NCI-H345 (cell line): Measurements from ENCODE around the gene PALLD.

Source experiments
- DNase-seq: peaks from one replicate; lab custom pipeline; 2025; lab: John Stamatoyannopoulos, UW

Gene PALLD

DNA sequence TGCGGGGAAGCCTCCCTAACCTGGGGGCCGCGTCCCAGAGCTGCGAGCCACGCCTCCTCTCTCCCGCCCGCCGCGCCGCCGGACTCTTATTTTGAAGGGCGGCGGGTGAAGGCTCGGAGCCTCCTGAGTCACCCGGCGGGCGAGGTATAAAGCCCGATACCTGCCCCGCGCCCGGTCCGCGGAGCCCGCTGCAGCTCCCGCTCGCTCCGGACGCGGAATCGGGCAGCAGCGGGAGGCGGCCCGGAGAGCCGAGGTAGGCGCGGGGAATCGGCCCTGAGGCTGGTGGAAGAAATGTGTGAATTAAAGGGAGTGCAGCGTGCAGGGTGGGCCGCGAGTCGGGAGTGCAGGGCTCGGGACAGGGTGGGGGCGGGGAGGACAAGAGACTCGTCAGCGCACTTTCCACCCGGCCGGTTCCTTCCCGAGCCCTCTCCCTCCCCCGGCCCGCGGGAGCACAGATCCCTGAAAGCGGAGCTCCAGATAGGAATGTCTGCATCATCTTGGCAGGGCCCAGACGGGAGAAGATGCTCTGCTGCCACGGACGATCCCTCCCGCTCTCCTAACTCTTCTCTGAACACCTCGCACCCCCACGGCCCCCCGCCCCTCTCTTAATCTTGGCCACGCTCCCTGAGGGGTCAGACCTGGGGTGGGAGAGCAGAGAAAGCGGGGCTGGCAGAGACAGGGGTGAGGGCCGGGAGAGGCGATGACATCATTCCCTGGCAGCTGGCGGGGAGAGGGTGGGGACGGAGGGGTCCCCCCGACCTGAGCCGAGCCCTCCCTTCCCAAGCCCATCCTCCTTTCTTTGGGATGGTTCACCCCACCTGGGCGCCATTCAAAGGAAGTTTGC, 335.3 kb downstream of the PALLD start:
- DNase-seq: peak; percentile 54

DNA sequence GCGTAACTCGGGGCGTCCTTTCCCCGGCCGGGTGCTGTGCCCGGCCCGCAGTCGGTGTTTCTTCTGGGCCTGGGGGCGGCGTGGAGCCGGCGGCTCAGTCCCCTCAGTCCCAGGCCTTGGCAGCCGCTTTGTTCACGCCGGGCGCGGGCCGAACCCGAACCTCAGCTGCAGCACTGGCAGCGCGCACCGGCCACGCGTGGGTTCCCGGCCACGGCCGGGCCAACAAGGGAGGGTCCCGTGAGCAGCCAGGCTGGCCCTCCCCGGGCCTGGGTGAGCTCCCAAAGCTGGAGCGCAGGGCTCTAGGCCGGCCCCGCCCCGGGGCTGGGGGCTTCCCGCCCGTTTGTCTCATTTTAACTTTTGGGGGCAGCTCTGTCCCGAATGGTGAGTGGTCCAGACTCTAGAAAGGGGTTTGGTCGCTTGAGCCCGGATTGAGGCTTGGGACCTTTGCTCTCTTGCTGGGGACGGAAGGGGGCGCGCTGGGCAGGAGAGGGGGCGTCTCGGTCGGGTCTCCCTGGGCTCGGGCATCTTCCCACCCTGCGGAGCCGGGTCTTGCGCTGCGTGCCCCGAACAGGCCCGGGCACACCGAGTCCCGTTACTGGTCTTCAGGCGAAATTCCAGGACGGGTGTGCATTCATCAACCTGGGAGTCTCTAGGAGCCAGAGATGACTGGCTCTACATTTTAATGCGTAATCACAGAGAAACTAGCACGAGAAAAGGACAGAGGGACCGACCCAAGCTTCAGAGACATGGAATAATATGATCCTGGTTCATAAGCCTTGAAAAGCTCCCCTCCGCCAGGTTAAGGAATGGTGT, 336.1 kb downstream of the PALLD start:
- DNase-seq: no peak

DNA sequence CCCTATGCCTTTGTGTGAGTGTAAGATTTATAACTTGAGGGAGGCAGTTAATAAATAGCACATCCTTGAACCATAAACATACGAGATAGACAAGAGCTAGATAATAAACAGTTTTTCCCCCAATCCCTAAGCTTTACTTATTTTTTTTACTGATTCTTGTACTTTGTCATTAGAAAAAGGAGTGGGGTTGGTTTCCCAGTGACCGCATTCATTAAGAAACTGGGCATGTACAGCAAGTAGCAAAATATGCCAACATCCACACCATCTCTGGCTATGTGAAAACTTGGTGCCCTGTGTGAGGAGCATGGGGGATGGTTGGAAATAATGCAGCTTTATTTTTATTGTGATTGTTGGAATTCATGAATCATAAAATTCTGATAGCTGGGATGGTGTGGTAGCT, 337.0 kb downstream of the PALLD start:
- DNase-seq: no peak

DNA sequence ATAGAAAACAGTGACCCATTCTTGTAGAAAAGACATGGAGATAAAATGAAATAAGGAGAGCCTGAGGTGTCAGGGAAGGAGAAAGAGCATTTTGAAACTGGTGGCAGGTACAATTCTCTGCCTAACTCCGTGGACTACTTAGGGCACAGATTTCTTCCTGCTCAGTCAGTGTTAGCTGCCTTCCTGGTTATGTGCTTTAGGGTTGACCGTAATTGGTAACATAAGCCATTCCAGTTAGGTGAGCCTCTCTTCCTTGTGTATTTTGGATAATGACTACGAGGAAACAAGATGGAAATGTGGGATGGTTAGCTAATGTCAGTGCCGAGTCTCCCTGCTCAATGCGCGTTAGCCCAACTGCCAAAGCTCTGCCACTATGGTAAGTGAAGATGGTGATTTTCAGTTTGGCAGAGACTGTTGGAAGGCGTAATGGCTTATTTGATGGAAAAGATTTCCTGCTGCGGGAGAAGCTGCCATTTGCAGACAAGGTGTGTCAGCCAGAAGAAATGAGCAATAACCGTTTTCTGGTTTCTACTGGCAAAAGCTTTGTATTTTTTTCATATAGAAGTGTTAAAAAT, 339.1 kb downstream of the PALLD start:
- DNase-seq: no peak

DNA sequence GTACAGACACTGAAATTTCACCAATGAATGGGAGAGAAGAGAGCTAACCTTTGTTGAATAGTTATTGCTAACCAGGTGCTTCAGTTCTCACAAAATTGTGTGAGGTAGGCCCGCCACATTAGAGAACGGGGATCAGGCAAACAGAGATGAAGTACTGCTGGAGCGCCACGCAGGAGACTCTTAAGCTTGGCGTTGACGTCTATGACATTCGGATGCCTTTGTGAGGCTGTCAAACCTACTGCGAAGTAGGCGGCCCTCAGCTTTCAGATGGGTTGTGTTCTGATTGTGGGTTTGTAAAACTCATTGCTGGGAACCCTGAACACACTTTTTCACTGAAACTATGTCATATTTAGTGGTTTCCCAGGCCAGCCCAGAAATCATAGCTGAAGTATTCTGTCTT, 339.6 kb downstream of the PALLD start:
- no peak for DNase-seq

DNA sequence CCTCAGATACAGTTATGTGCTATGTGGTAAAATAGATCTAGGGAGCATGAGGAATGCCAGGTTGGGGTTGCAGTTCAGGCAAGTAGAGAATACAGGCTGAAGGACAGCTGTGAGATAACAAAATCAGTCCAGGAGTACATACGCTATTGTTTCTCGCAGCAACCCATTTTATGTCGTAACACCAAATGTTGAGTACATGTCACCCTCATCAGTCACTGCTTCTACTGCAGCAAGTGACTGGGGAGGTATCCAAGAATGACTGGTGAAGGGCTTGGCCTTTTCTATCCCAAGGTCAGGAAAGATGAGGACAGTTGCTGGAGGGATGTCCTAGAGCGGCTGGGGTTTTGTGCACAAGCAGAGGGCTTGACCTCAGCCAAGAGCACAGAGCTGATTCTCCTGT, 341.1 kb downstream of the PALLD start:
- DNase-seq: no peak

DNA sequence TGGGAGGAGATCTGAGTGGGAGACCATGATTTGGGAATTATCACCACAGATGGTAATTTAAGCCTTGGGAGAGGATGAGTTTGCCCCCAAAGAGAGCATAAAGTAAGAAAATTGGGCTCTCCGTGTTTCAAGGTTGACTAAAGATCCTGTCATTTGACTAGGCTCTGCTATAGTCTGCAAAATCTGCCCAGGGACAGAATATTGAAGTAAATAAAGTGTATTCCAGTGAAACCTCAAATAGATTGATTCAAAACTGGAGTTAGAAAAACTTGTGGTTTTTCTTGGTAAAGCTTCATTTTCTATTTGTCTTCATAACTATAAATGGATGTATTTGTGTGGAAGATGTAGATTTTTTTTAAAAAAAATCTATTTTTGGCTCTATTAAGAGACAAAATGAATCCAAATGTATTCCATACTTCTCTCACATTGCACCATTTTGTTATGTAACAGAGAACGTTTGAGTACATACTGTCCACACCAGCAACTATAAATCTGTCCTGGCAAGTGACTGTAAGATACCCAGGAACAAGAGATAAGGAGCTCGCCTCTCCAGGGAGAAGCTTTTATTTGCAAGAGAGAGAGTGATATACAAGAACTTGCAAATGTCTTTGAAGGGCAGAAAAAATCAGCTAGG, 343.0 kb downstream of the PALLD start:
- no peak for DNase-seq

DNA sequence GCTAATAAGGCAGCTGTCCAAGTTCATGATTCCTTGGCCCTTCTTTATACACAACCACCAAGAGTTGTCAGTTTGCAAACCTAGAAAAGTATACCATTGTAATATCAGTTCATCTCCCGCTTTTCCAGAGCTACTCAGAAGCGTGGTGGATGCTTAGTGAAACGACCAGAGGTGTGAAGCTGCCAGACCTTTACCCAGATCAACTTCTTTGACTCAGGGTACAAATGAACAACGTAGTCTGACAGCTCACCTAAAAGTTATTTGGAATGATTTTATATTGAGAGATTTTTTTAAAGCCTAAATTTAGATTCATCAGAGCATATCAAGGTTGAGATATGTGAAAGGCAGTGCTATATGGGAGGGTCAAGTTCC, 343.5 kb downstream of the PALLD start:
- no peak for DNase-seq

DNA sequence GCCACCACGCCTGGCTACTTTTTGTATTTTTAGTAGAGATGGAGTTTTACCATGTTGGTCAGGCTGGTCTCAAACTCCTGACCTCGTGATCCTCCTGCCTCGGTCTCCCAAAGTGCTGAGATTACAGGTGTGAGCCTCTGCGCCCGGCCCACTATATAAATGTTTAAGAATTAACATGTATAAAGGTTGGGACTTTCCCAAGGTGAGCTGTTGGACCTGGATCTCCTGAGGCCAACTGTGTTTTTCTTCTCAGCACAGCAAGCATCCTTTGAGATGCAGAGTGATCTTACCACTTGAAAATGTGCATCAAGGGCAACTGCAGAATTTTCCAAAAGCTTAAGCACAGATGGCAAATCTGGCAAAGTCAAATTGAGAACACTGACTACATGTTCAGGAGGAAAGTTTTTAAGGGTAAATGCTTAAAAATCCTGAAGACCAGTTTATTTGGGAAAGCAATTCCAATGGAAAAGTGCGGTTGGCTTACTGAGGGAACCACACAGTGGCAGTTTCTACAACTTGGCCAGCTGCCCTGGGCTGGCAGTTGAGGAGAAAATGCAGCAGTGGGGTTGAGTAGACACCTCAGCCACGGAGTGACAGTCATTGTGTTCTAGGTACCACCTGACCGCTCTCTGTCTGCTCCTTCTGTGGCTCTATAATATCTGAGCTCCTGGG, 344.3 kb downstream of the PALLD start:
- DNase-seq: peak; percentile 12

DNA sequence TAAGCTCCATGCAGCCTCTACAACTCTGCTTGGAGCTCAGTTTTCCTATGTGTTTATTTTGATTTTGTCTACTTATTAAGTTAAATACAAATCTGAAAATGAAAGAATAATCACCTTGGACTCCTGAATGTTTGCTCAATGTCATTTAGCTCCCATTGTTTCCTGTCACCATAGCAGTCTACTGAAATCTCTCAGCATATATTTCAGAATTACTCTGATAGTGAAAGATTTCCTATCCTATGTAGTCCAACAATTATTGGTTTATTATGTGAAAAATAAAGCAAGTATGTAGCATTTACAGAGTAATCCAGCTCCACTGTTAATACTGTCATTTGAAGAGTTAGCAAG, 344.8 kb downstream of the PALLD start:
- DNase-seq: no peak

DNA sequence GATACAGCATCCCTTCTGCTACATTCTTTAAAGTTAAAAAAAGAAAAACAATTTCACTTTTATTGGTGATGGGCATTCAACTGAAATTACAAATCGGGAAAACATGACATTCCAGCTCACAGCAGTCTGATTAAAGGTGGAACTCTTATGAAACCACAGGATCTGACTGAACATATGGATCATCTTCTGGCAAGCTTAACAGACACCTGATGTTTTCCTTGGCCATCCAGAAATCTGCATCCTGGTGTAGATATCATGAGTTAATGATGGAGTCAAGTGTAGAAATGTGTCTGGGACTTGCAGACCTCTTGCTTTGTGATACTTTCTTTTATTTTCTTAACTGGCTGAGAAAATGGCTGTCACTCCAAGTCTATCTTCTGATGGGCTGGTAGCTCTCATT, 345.3 kb downstream of the PALLD start:
- DNase-seq: no peak

DNA sequence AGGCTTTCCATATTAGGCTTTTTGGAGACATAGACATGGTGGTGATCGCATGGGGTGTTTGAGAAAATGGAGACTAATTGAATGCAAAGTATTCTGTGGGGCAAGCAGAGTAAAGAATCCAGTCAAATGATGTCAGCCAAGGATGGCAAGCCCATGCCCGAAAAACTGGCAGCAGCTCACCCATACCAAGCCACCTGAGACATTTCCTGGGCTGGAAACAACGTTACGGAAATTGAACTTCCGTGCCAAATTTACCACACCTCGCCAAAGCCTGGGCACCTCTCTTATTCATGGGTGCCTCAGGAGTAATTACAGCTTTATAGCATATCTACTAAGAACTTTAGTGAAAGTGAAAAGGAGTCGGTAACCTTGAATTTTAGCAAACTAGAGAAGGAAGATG, 346.8 kb downstream of the PALLD start:
- no peak for DNase-seq

DNA sequence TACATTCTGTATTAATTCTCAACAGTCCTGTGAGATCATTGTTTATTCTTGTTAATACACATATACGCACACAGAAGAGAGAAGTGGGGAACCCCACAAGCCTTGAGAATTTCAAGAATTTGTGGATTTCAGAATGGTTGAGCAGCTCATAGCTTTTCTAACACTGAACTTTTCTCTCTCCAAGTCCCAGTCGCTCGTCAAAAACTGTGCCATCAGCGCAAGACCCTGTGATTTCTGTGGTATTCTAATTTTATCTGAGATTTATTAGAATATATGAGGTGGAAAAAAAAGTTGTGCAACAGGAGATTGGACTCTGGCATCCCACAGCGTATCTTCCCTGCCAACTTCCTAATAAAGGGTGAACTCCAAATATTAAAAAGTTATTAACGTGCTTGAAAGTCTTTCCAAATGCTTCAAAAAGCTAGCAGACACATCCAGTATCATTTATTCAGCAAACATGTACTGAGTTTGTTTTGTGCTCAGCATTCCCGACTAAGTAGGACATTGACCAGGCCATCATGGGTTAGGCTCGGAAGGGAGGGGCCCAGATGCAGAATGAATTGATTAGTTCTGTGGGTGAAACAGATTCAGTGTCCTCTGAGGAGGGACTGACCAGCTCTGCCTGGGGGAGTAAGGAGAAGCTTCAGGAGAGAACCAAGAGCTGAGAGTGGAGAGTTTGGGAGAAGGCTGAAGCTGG, 347.6 kb downstream of the PALLD start:
- DNase-seq: no peak

DNA sequence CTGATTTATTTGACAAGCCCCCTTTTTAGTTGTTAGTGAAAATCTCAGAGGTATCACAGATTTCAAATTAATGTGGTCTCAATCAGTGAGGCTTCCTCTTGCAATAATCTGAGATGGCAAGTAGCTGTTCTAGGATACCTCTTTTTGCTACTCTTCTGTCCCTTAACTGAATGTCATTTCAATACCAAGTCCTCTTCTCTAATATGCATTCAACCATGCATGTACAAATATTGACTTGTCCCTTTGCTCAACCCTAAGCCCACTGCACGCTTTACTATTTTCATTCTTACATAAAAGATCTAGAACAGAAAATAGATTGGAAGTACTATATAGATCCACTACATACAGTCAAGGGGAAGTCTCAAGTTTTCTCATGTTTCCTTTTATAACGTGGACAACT, 349.0 kb downstream of the PALLD start:
- peak; percentile 61 for DNase-seq

DNA sequence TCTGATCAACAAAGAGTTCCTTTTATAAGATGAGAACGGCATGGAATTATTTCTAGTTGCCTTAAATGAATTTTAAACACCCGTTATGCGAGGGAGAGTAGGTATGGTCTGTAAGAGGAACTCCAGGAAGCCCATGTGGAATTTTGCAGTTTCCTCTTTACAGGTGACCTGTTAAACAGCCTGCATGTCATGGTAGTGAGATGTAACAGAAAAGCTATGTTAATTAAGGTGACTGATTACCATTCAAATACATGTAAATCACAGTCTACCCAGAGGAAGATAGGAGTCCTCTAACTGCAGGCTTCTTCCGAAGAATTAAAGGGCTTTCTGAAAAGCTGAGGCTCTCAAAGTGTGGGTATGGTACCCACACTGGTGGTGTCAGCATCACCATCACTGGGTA, 349.6 kb downstream of the PALLD start:
- no peak for DNase-seq

DNA sequence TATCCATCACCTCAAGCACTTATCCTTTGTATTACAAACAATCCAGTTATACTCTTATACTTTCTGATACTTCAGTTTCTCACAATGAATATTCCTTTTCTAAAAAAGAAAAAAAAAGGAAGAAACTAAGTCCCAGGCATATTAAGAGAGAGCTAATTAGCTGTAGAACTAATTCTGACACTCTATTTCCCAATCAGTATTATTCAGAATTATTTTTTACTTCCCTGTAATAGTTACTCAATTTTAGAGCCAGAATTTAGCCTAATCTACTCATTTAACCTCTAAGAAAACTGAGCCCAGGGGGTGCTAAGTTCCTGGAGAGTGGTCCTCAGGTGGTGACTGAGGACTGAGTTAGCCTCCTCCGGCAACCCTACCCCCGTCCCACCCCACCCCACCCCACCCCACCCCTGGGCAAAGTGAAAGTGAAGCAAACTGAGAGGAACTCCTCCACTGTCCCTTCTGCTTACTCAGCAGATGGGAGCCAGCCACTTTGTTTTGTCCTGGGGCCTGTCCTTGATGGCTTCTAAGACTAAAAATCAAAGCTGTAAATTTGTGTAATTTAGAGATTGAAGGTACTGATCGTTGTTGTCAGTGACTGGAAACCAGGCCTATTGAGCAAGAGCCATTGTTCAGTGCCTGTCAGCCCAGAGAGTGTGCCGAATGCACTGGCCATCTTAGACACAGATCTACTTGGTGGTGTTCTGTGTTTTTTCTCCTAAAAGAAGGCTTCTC, 351.1 kb downstream of the PALLD start:
- DNase-seq: no peak

DNA sequence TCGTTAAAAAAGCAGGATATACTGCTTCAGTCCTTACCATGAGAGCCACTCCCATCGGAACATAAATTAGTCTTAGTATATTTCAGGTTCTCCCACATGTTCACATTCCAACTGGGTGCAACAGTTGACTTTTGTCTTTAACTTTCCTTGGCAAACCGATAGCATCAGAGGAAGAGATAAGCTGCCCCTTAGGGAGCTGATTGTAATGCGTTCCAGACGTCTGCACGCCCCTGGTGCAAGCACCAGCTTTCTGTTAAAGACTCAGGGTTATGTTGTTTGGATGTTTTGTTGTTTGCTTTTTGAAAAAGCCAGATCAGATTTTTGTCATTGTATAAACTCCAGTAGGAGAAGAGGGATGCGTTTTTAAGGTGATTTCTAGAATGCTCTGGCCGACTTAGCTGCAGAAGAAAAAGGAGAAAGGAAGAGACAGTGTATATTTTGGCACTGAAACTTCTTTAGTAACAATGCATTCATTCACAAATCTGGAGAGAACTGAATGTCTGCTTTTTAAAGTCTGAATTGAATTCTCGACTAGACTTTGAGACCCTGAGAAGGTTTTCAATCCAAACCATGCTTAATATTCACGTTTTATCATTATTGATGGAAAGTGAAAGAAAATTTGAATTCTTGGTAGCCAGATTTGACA, 352.3 kb downstream of the PALLD start:
- DNase-seq: no peak

DNA sequence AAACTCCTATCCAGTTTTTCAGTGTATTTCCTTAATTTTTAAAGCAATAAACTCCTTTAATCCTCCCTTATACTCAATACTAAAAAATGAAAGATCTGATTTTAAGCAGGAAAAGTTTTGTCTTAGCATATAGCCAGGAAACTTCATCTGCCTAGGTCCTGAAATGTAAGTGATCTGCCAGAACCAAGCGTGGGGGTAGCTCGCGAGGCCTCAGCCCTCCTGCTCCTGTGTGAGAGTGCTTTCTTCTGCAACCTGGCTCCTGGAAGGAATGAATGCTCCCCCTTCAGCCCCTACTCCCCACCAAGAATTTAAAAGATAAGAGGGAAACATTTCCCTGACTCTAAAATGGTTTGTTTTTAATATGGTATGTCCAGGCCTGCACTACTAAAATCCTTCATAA, 353.1 kb downstream of the PALLD start:
- DNase-seq: no peak

DNA sequence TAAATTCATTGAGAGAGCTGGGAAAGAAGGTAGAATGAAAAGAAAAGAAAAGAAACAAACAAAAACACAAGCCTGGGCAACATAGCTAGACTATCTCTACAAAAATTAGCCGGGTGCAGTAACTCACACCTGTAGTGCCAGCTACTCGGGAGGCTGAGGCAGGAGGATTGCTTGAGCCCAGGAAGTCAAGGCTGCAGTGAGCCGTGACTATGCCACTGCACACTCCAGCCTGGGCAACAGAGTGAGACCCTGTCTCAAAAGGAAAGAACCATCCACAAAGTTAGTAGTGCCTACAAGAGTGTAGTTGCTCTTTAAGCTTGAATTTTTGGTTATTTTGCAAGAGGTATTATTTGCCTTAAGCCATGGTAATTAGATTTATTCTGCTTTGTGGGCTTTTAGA, 355.5 kb downstream of the PALLD start:
- DNase-seq: no peak

DNA sequence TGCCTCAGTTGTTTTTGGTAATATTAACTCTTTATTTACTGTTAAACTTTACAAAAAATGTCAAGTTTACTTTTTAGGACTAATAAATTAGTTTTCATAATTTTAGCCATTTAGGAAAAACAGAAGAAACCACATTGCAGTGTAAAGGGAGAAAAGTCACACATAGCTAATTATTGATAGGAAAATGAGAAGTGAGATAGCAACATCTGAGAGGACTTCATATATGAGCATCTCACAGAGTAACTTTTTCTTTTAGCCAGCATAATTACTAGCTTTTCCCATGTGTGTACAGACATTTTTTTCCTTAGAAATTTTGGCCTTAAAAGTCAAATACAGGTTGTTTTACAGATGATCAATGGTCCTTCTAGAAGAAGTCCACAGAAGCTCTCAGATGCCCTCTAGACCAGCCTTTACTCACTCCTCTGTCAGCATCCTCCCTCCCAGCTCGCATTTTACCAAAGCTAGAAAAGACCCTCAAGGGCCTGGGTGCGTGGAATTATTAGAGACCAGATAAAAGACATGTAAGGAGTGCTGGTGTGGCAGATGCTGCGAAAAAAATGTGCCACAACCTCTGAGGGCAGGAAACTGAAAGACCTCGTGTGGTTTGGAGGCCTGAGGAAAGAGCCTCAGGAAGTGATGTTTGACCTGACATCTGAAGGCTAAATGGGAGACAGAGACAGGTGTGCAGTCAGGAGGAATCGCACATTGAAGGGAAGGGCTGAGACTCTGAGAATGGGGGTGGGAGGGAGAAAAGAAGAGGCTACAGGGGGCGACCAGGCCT, 356.3 kb downstream of the PALLD start:
- DNase-seq: no peak
